ENCODE results near the gene COL18A1.

DNA sequence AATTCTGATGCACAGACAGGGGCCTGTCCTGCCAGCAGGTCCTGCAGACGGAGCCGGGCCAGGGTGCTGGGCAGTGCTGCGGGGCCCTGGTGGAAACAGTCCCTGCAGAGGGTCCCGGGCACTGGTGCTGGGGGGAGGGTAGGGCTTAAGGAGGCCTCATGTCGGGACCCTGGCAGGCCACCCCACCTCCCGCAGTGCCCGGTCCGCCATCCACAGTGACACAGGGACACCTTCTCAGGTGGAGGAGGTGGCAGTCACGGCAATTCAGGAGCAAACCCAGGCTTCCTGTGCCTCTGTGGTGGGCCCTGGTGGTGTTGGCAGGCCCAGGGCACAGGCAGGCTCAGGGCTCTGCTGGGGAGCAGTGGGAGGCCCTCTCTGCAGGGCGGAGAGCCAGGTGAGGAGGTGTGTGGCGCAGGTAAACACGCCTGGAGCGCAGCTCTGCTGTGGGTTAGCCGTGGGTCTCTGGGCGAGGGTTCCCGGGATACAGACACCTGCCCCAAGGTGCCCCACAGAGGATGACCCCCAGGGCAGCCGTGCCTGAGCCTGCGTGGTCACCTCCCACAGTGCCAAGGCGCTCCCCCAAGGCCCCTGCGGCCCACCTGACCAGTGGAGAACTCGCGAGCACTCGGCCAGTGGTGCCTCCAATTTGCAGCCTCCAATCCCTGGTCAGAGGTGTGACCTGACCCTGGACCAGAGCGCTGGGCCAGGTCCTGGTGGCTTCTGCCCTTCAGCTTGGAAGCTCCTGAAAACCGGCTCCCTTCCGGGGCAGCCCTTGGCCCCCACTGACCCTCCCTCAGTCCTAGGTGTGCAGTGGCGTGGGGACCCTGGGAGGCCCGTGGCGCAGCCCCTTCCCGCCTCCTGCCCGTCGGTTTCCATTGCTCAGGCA lies 19.2 kb downstream of the COL18A1 start:
- TF ChIP-seq, protein P1, sequence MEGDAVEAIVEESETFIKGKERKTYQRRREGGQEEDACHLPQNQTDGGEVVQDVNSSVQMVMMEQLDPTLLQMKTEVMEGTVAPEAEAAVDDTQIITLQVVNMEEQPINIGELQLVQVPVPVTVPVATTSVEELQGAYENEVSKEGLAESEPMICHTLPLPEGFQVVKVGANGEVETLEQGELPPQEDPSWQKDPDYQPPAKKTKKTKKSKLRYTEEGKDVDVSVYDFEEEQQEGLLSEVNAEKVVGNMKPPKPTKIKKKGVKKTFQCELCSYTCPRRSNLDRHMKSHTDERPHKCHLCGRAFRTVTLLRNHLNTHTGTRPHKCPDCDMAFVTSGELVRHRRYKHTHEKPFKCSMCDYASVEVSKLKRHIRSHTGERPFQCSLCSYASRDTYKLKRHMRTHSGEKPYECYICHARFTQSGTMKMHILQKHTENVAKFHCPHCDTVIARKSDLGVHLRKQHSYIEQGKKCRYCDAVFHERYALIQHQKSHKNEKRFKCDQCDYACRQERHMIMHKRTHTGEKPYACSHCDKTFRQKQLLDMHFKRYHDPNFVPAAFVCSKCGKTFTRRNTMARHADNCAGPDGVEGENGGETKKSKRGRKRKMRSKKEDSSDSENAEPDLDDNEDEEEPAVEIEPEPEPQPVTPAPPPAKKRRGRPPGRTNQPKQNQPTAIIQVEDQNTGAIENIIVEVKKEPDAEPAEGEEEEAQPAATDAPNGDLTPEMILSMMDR (IDR thresholded peaks at IDR 0.05): no peak
- TF ChIP-seq POLR2A (IDR thresholded peaks at IDR 0.05) (no peak), EP300 (IDR thresholded peaks at IDR 0.05) (no peak)
